Measurements from ENCODE around the gene PREP.
"Not testable (repeated sequence)": the region's sequence is repeated elsewhere in the genome, so short reads cannot be mapped to it uniquely, and the experiment has no call there.

Gene PREP

DNA sequence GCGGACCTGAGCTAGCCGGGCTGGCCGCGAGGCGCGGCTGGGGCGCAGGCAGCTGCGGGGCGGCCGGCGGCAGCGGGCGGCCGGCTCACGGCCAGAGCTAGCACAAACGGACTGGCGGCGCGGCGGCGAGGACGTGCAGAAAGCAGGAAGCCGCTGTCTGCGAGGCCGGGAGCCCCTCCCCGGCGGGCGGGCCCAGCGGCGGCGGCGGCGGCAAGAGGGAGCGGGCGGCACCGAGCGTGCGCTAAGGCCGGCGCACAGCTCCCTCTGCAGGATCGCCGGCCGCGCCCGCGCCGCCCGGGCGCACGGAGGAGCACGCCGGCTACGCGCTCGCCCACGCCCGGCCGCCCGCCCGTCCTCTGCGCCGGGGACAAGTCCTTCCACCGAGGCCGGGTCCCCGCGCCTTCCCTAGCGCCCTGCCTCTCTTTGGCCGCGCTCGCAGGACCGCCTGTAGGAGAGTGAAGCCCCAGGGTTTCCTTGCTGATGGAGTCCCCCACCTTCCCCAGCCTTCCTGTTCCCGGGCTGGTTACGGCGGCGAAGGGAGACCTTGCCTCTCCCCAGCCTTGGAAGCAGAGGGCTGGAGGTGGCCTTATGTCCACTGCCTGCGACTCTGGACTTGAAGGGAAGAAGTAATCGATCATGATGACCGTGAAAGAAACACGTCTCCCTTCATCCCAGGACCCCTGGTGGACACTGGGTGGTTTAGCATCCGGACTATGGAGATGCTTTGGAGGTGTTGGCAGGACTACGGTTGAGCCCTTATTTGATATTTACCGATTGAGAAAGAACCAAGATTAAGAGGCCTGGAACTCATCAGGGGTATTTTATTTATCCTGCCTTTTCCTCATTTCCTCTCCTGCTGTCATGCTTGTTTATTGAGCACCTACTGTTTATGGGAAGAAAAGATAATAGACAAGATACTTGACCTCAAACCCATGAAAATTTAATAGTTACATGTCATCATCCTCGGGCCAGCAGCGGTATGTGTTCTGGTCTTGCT is at the start of gene PREP:
TSS of gene PREP (minus strand) at position 144 of the 997 bp plus-strand sequence. CDS start 191 bp downstream, outside the sequence.
- ATAC-seq (peak; percentile 94), DNase-seq (peak; percentile 86)

DNA sequence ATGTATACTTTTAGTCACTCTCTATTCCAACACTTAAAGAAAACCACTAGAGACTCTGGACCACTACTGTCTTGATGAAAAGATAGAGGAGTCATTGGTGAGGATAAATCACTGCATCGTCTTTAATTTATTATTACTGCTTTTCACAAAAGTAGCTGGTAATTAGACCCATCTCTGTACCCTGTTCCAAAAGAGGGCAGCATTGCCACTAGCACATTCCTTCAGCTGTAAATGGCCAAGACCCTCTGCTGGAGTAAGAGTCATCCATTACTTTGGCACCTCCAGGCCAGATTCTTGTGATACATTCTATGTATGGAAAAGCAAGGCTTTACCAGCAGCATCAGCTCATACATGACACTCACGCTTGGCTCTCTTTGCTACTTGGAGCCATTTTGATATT is 49.5 kb upstream of the PREP start:
- ATAC-seq, result no peak
- no peak for DNase-seq

DNA sequence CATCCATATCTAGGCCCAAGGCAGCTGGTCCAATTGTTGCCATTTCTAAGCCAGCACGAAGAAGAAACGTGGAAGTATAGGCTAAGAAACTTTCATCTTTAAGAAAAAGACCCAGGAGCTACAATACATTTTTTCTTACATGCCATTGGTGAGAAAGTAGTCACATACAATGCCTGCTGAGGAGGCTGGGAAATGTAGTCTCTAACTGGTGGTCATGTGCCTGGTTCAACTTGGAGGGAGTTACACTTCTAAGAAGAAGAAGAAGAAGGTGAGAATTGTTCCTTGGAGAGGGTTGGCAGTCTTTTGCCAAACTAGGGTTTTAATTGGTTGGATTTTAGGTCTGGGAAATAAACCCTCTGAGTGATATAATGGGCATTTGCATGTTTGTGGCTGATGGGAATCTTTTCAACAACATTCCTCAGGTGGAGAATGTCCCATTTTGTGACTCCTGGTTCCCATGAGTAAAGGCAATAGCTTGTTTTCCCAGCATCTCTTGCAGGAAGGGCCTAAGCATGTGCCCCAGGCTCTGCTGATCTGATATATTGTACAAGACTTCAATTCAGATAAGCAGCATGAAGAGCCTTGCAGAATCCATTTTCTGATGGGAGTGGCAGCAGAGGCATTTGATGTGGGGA is 47.0 kb upstream of the PREP start:
- ATAC-seq (no peak), DNase-seq (no peak)

- DNase-seq (no peak), ATAC-seq (no peak)
Measured at GRCh38 chr6:105445481-105445880, 42.6 kb upstream of the PREP start.

GRCh38 chr6:105443941-105444340 is 41.1 kb upstream of the PREP start:
- DNase-seq (no peak), ATAC-seq (no peak)

- no peak for DNase-seq
- ATAC-seq, result no peak
Measured at GRCh38 chr6:105442369-105442768, 39.5 kb upstream of the PREP start.

DNA sequence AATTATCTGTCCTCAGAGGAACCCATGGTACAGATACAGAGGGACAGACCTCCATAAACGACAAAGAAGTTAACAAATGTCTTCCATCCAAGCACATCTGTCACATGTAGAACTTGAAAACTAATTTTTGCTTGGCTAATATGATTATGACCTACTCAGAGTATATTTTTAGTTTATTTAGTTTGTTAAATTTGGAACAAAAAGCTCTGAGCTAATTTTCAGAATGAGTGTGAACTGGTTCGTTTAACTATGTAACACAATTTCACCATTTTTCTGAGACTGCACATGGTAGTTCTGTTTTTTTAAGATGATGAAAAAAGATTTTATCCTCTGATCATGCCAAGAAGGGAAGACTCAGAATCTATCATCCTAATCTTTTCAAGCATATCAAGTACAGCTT is 34.4 kb upstream of the PREP start:
- no peak for DNase-seq

GRCh38 chr6:105433723-105434122 is 30.8 kb upstream of the PREP start:
- ATAC-seq (no peak), DNase-seq (no peak)

More for the DNA sequence above, 34.4 kb upstream of the PREP start:
- no peak for ATAC-seq

DNA sequence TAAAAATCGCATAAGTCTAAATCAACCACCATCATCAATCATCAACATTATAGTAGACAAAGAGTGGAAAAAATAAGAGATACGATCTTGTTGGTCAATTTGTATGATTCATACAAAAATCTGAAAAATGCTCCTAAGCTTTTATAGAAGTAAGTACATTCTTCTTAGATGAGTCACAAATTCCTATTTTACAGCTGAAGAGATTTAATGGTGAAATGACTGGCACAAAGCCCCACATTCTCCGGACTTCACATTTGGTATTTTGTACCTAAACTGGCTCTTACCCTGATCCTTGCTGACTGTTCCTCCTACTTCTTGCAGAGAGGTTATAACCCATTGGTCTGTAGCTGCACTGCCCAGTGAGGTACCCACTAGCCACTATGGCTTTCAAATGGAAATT is 29.9 kb upstream of the PREP start:
- peak; percentile 73 for ATAC-seq
- no peak for DNase-seq

- ATAC-seq, result no peak
- peak; percentile 5 for DNase-seq
Measured at GRCh38 chr6:105431226-105431625, 28.3 kb upstream of the PREP start.

DNA sequence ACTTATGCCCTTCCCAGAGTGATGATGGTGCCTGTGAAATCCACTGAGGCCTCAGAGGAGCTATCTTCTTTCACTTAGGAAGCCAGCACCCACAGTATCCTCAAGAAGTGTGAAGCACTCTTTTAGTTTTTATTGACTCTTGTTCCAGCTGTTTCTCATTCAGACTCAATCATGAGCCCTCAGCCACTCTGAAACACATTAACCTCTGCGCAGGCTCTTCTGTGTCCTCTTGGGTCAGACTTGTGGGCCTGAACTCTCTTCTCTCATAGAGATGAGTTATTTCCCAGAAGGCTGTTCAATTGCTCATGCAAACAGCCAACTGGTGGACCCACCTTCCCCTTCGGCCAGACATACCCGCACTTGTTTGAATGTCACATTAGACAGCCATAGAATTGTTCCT is 27.8 kb upstream of the PREP start:
- no peak for ATAC-seq

DNA sequence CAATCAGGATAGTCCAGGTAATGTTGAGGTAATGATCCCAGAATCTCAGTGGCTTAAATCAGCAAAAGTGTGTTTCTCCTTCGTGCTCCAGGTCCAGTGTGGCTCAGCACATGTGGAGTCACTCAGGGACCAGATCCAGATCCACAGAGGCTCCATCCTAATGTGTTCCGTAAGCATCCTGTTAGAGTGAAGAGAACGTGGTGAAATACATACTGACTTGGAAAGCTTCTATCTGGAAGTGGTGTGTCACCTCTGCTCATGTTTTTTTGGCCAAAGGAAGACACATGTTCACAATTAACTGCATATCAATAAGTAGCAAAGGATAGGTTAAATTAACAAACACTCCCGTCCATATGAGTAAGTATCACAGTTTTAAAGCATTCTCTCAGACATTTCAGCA is 26.8 kb upstream of the PREP start:
- DNase-seq, result no peak
- no peak for ATAC-seq

More for the DNA sequence above, 27.8 kb upstream of the PREP start:
- no peak for DNase-seq

DNA sequence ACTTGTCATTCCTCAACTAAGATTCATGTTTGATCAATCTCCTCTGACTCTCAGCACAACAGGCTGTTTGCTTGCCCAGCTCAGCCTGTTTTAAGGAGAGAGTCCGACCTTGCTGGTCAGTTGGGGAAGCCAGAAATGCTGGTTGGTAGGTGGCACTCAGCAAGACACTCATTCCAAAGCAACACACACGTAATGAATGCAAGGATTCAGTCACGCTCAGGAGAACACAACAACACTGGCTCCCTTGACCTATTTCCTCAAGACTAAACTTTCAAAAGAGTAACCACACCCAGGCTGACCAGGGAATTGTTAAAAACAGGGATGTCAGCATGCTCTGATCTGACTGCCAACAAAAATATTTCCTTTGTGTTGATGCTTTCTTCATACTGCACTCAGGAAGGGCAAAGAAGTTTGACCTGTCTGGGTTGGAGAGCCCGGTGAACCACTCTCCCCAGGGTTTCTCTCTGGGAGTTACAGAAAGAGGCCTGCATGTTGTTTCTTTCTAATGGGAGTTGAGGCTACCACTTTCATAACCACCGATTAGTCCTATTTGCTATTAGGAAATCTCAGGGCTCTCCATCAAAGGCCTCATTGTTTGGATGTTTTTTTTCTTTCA is 25.6 kb upstream of the PREP start:
- ATAC-seq (no peak), DNase-seq (no peak)

GRCh38 chr6:105424175-105424783 is 21.4 kb upstream of the PREP start:
- DNase-seq (peak; percentile 65), ATAC-seq (no peak)

GRCh38 chr6:105416971-105417370 is 14.1 kb upstream of the PREP start:
- not testable (repeated sequence) for DNase-seq, ATAC-seq

DNA sequence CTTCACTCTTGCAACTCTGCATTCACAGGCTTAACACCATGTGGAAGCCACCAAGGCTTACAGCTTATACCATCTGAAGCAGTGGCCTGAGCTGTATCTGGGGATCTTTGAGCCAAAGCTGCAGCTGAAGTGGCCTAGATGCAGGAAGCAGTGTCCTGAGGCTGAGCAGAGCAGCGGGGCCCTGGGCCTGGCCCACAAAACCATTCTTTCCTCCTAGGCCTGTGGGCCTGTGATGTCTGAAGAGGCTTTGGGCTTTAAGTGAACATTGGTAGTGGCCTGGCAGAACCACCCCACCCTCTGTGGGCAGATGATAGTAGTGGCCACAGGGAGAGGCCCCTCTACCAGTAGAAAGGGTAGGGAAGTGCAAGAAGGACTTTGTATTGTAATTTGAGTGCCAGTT is 6.9 kb upstream of the PREP start:
- ATAC-seq (no peak), DNase-seq (no peak)

- DNase-seq, result no peak
- peak; percentile 55 for ATAC-seq
Measured at GRCh38 chr6:105402090-105402938, 568 bp downstream of the PREP start.

- DNase-seq (no peak), ATAC-seq (no peak)
Measured at GRCh38 chr6:105401247-105402089, 1.4 kb downstream of the PREP start.

GRCh38 chr6:105400501-105400900 is 2.4 kb downstream of the PREP start:
- ATAC-seq (no peak), DNase-seq (no peak)

- DNase-seq, result no peak
- ATAC-seq, result no peak
Measured at GRCh38 chr6:105398859-105399258, 4.0 kb downstream of the PREP start.

GRCh38 chr6:105397987-105398386 is 4.9 kb downstream of the PREP start:
- DNase-seq, result no peak
- no peak for ATAC-seq
